Glutamatergic neuron (in vitro differentiated cells): ENCODE measurements around the gene BMPR2. TPM values are rescaled to one million over a fixed set of nuclear protein-coding genes. Genes with fewer than 3 reads are reported as not detected.
"Not testable (repeated sequence)": the region's sequence is repeated elsewhere in the genome, so short reads cannot be mapped to it uniquely, and the experiment has no call there.

Experiments
- DNase-seq: peaks from one replicate; pipeline ENCODE4 v3.0.0; 2022
- H3K27ac Mint-ChIP-seq: one replicate; pipeline ENCODE4 v1.8.0; 2020; ENCODE audit warnings: mild to moderate bottlenecking, mixed read lengths, inconsistent platforms; ENCODE audit not compliant: unreplicated experiment
- H3K27me3 Mint-ChIP-seq: one replicate; pipeline ENCODE4 v1.8.0; 2020; ENCODE audit warnings: mild to moderate bottlenecking, moderate library complexity, mixed read lengths, inconsistent platforms; ENCODE audit not compliant: unreplicated experiment
- H3K36me3 Mint-ChIP-seq: one replicate; pipeline ENCODE4 v1.8.0; 2020; ENCODE audit warnings: mild to moderate bottlenecking, mixed read lengths, inconsistent platforms; ENCODE audit not compliant: unreplicated experiment
- H3K4me1 Mint-ChIP-seq: one replicate; pipeline ENCODE4 v1.8.0; 2020; ENCODE audit warnings: mild to moderate bottlenecking, low read depth, mixed read lengths, inconsistent platforms; ENCODE audit not compliant: unreplicated experiment
- H3K4me3 Mint-ChIP-seq: one replicate; pipeline ENCODE4 v1.8.0; 2020; ENCODE audit warnings: mild to moderate bottlenecking, mixed read lengths, inconsistent platforms; ENCODE audit not compliant: unreplicated experiment
- H3K9me3 Mint-ChIP-seq: one replicate; pipeline ENCODE4 v1.8.0; 2020; ENCODE audit warnings: mild to moderate bottlenecking, moderate library complexity, mixed read lengths, inconsistent platforms; ENCODE audit not compliant: unreplicated experiment
- total RNA-seq: library from RNA; stranded (reverse); fragmentation: NEBNext Ultra II Directional; extraction: Animal tissue kit (Norgen Biotek cat#: 25700); gene quantifications from one replicate; pipeline ENCODE4 v1.2.1, GENCODE V29; 2021; ENCODE audit not compliant: unreplicated experiment
- TF ChIP-seq, protein P1 (sequence below): fragments of 200-600 bp; sonication (generic); IDR thresholded peaks from one replicate; pipeline ENCODE4 v1.5.0; 2021; ENCODE audit not compliant: partially characterized antibody, unreplicated experiment

The BMPR2 gene
- total RNA-seq, 1 donor from 2014 or later: 95.0 TPM

GRCh38 chr2:202574541-202574940, 198.4 kb downstream of the BMPR2 start:
- TF ChIP-seq, protein P1, sequence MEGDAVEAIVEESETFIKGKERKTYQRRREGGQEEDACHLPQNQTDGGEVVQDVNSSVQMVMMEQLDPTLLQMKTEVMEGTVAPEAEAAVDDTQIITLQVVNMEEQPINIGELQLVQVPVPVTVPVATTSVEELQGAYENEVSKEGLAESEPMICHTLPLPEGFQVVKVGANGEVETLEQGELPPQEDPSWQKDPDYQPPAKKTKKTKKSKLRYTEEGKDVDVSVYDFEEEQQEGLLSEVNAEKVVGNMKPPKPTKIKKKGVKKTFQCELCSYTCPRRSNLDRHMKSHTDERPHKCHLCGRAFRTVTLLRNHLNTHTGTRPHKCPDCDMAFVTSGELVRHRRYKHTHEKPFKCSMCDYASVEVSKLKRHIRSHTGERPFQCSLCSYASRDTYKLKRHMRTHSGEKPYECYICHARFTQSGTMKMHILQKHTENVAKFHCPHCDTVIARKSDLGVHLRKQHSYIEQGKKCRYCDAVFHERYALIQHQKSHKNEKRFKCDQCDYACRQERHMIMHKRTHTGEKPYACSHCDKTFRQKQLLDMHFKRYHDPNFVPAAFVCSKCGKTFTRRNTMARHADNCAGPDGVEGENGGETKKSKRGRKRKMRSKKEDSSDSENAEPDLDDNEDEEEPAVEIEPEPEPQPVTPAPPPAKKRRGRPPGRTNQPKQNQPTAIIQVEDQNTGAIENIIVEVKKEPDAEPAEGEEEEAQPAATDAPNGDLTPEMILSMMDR: no peak
- Mint-ChIP-seq H3K27ac (no peak overlapping the region), H3K4me3 (no peak overlapping the region), H3K4me1 (peaks cover 5% of the 10 kb centered on the region), H3K27me3 (peaks cover 3% of the 10 kb centered on the region), H3K36me3 (no peaks in the 10 kb centered on the region), H3K9me3 (peaks cover 3% of the 10 kb centered on the region)
- DNase-seq: no peak

DNA sequence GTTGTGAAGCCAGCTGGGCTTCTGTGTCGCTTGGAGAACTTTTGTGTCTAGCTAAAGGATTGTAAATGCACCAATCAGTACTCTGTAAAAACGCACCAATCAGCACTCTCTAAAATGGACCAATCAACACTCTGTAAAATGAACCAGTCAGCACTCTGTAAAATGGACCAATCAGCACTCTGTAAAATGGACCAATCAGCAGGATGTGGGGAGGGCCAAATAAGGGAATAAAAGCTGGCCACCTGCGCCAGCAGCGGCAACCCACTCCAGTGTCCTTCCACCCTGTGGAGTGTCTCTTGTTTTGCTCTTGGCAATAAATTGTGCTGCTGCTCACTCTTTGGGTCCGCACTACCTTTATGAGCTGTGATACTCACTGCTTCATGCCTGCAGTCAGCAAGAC, 199.1 kb downstream of the BMPR2 start:
- H3K4me3 Mint-ChIP-seq, H3K27ac Mint-ChIP-seq, DNase-seq, H3K27me3 Mint-ChIP-seq, H3K9me3 Mint-ChIP-seq, H3K36me3 Mint-ChIP-seq, H3K4me1 Mint-ChIP-seq: not testable (repeated sequence)

- no peaks in the 10 kb centered on the region for H3K36me3 Mint-ChIP-seq
- H3K4me1 Mint-ChIP-seq: peaks cover 5% of the 10 kb centered on the region
- no peak overlapping the region for H3K4me3 Mint-ChIP-seq
- peaks cover 3% of the 10 kb centered on the region for H3K9me3 Mint-ChIP-seq
- TF ChIP-seq, protein P1: no peak
- DNase-seq: no peak
- peak overlapping the region; percentile 75 for H3K27ac Mint-ChIP-seq
- peaks cover 4% of the 10 kb centered on the region for H3K27me3 Mint-ChIP-seq
These were observed 201.4 kb downstream of the BMPR2 start for GRCh38 chr2:202577250-202578183.

- not testable (repeated sequence) for H3K4me1 Mint-ChIP-seq, DNase-seq, H3K27ac Mint-ChIP-seq, H3K27me3 Mint-ChIP-seq, H3K36me3 Mint-ChIP-seq, H3K4me3 Mint-ChIP-seq, H3K9me3 Mint-ChIP-seq
These were observed 206.7 kb downstream of the BMPR2 start for GRCh38 chr2:202582846-202583245.

DNA sequence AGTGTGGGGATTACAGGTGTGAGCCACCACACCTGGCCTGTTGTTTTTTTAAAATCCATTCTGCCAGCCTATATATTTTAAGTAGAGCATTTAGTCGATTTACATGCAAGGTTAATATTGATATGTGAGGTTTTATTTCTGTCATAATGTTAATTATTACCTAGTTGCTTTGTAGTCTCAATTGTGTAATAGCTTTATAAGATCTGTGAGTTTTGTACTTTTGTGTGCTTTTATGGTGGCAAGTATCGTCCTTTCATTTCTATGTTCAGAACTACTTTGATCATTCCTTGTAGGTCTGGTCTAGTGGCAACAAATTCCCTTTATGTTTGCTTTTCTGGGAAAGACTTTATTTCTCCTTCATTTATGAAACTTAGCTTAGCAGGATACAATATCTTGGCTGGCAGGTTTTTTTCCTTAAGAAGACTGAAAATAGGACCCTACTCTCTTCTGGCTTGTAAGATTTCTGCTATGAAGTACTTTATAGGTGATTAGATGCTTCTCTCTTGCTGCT, 207.6 kb downstream of the BMPR2 start:
- H3K27me3 Mint-ChIP-seq: peaks cover 6% of the 10 kb centered on the region

More for the DNA sequence above, 207.6 kb downstream of the BMPR2 start:
- no peak overlapping the region for H3K27ac Mint-ChIP-seq
- H3K9me3 Mint-ChIP-seq: peaks cover 7% of the 10 kb centered on the region
- H3K4me1 Mint-ChIP-seq: peaks cover 1% of the 10 kb centered on the region
- H3K36me3 Mint-ChIP-seq: peaks cover 8% of the 10 kb centered on the region
- DNase-seq: no peak
- H3K4me3 Mint-ChIP-seq: no peak overlapping the region
- TF ChIP-seq, protein P1: no peak
